ENCODE data around the gene GLI2. TPM values are rescaled to one million over a fixed set of nuclear protein-coding genes. Genes with fewer than 3 reads are reported as not detected.

The GLI2 gene
- total RNA-seq, 1 donor from 2014 or later: 2.2 TPM

- intact Hi-C loops (cut with DNase I): no loop called here
- DNase-seq (ENCODE audit: missing footprints): no peak
- peak; percentile 61 for ATAC-seq
Observed at GRCh38 chr2:120709608-120710041, 26.0 kb upstream of the GLI2 start.

- ATAC-seq: no peak
- no peak for DNase-seq (ENCODE audit: missing footprints)
- intact Hi-C loops (cut with DNase I): no loop called here
Observed at GRCh38 chr2:120710256-120710655, 25.4 kb upstream of the GLI2 start.

- intact Hi-C loops (cut with DNase I): no loop called here
- DNase-seq (ENCODE audit: missing footprints) (no peak), ATAC-seq (no peak)
Observed at GRCh38 chr2:120711694-120712093, 24.0 kb upstream of the GLI2 start.

- no peak for DNase-seq (ENCODE audit: missing footprints)
- intact Hi-C loops (cut with DNase I): no loop called here
- no peak for ATAC-seq
Observed at GRCh38 chr2:120712180-120712681, 23.4 kb upstream of the GLI2 start.

GRCh38 chr2:120715353-120715752, 20.3 kb upstream of the GLI2 start:
- intact Hi-C loops (cut with DNase I): no loop called here
- ATAC-seq: no peak
- peak; percentile 5 for DNase-seq (ENCODE audit: missing footprints)

- DNase-seq (ENCODE audit: missing footprints): no peak
- ATAC-seq: no peak
- intact Hi-C loops (cut with DNase I): no loop called here
Observed at GRCh38 chr2:120715941-120716340, 19.7 kb upstream of the GLI2 start.

- intact Hi-C loops (cut with DNase I): no loop called here
- DNase-seq (ENCODE audit: missing footprints) (peak; percentile 14), ATAC-seq (no peak)
Observed at GRCh38 chr2:120716641-120717585, 18.8 kb upstream of the GLI2 start.

- no peak for DNase-seq (ENCODE audit: missing footprints)
- intact Hi-C loops (cut with DNase I): no loop called here
- no peak for ATAC-seq
Observed at GRCh38 chr2:120719491-120719890, 16.2 kb upstream of the GLI2 start.

- no peak for DNase-seq (ENCODE audit: missing footprints)
- intact Hi-C loops (cut with DNase I): no loop called here
- no peak for ATAC-seq
Observed at GRCh38 chr2:120720231-120720630, 15.4 kb upstream of the GLI2 start.

- intact Hi-C loops (cut with DNase I): no loop called here
- DNase-seq (ENCODE audit: missing footprints) (no peak), ATAC-seq (peak; percentile 58)
Observed at GRCh38 chr2:120720746-120721375, 14.8 kb upstream of the GLI2 start.

GRCh38 chr2:120722246-120722567, 13.5 kb upstream of the GLI2 start:
- intact Hi-C loops (cut with DNase I): no loop called here
- peak; percentile 12 for ATAC-seq
- DNase-seq (ENCODE audit: missing footprints): no peak

GRCh38 chr2:120722568-120723421, 12.9 kb upstream of the GLI2 start:
- ATAC-seq (peak; percentile 57), DNase-seq (ENCODE audit: missing footprints) (no peak)
- intact Hi-C loops (cut with DNase I): no loop called here

- ATAC-seq (no peak), DNase-seq (ENCODE audit: missing footprints) (no peak)
- intact Hi-C loops (cut with DNase I): no loop called here
Observed at GRCh38 chr2:120726245-120726644, 9.4 kb upstream of the GLI2 start.

GRCh38 chr2:120729406-120730399, 6.0 kb upstream of the GLI2 start:
- intact Hi-C loops (cut with DNase I): loop anchor here (10.0 kb wide), 2 partner anchors 95 to 185 kb away; no protein-coding TSS in a partner anchor
- DNase-seq (ENCODE audit: missing footprints) (no peak), ATAC-seq (peak; percentile 67)

GRCh38 chr2:120731175-120731574, 4.5 kb upstream of the GLI2 start:
- ATAC-seq (no peak), DNase-seq (ENCODE audit: missing footprints) (no peak)
- intact Hi-C loops (cut with DNase I): loop anchor here (10.0 kb wide), 2 partner anchors 94 to 184 kb away; no protein-coding TSS in a partner anchor

- DNase-seq (ENCODE audit: missing footprints) (no peak), ATAC-seq (no peak)
- intact Hi-C loops (cut with DNase I): loop anchor here (10.0 kb wide), 2 partner anchors 92 to 182 kb away; no protein-coding TSS in a partner anchor
Observed at GRCh38 chr2:120732506-120733237, 3.0 kb upstream of the GLI2 start.

Measured in Right ventricle myocardium inferior (tissue), 1 donor.